ENCODE measurements around the gene PSG6.
"Not testable (repeated sequence)": the region's sequence is repeated elsewhere in the genome, so short reads cannot be mapped to it uniquely, and the experiment has no call there.

PSG6 gene

DNA sequence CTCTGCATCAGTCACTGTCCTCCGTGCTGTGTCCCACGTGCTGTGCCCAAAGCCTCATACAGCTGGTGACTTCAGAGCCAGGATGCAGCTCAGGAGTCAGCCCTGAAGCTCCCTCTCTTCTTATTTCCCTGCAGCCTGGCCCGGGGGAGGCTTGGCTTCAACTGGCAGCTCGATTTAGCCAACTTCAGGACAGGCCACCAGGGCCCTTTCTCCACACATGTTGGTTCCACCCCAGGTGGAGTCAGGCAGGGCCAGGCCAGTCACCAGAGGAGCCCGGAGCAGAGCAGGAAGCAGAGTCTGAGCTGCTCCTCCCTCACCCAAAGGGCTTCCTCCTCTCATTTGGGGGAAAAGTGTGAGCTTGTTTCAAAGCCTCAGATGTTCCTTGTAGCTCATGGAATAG is 11.5 kb downstream of the PSG6 start:
- not testable (repeated sequence) for DNase-seq (ENCODE audit: low read depth)

DNA sequence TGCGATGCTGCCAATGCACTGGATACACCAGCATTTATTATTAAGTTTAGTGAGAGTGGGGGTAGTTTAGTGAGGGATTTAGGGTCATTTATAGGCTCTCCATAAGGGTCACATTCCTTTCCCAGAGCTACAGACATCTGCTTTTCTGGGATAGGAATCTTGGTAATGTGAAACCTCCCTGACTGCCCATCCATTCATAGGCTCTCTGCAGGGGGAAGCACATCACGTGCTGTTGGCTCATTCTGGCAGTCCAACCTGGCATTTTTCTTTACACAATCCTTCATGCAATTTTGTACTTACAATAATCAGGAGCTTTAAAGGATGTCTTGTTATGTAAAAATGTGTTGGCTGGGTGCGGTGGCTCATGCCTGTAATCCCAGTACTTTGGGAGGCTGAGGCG is 17.1 kb downstream of the PSG6 start:
- DNase-seq (ENCODE audit: low read depth) = not testable (repeated sequence)

DNA sequence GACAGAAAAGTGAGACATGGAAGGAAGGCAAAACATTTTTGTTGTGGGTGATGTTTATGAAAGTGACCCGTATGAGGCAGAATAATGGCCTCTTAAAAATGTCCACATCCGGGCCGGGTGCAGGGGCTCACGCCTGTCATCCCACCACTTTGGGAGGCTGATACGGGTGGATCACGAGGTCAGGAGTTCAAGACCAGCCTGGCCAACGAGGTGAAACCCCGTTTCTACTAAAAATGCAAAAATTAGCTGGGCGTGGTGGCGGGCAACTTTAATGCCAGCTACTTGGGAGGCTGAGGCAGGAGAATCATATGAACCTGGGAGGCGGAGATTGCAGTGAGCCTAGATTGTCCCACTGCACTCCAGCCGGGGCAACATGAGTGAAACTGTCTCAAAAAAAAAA is 18.0 kb downstream of the PSG6 start:
- not testable (repeated sequence) for DNase-seq (ENCODE audit: low read depth)

DNA sequence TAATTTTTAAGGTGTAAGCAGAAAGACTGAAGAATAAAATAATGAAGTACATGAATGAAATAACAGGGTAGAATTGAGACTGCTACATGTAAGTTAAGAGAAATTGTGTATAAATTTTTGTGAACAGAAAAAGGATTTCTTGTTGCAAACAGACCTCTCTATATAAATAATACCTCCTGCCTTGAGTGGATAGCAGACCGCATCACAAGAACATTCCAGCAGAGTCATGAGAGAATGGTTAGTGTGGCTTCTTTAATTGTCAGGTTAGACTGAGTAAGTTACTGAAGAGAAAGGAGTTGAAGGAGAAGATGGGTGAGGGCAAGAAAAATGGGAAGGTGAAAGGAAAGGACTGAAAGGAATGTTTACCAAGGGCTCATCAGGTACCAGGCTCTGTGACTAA is 18.6 kb downstream of the PSG6 start:
- DNase-seq (ENCODE audit: low read depth) = not testable (repeated sequence)

DNA sequence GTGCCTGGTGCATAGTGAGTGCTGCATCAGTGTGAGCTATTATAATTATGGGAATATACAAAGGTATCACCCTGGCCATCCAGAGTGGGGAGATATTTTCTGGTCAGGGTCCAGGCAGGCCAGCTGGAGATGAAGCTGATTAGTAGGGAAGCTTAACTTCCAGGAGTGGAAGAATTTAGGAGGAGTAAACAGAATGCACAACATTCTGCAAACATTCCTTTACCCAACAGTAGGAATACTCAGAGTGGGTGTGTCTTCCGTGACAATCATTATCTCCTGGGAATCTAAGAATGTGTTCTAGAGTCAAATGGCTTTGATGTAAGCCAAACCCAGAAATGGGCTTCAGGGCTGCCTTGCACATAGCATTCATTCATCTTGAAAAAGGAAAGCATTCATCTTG is 19.0 kb downstream of the PSG6 start:
- DNase-seq (ENCODE audit: low read depth) = not testable (repeated sequence)

DNA sequence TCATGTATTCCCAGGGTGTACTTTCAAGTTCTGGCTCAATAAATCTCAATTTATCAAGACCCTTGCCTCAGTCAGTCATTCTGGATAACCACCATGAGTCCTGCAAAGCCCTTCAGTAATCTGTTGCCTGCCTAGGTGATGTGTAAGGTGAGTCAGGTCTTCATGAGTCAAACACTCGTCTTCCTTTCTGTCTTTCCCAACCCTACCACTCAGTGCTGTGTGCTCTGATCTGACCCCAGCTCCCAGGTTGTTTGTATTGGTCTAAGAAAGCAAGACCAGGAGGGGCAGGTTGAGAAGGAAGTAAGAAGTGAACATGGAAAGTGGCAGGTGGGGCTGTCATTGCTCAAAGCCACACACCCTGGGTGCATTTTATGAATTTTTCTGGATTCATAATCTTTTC is 20.0 kb downstream of the PSG6 start:
- not testable (repeated sequence) for DNase-seq (ENCODE audit: low read depth)

DNA sequence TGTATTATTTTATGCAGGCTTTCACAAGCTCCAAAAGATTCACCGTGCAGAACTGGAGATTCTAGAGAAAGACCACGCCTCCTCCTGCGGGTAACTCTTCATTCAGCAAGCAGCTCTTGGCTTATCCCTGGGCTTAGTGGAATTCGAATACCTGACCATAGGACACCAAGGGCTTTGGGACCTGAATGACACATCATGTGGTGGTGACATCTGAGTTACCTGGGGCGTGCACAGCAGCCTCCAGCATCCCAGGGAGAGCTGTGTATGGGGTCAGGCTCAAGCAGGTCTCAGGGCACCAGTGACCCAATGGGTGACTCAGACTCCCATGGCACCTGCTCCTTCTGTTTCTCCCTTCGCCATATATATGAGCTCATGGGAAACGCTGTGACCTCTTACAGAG is 27.2 kb downstream of the PSG6 start:
- DNase-seq (ENCODE audit: low read depth) = not testable (repeated sequence)

DNA sequence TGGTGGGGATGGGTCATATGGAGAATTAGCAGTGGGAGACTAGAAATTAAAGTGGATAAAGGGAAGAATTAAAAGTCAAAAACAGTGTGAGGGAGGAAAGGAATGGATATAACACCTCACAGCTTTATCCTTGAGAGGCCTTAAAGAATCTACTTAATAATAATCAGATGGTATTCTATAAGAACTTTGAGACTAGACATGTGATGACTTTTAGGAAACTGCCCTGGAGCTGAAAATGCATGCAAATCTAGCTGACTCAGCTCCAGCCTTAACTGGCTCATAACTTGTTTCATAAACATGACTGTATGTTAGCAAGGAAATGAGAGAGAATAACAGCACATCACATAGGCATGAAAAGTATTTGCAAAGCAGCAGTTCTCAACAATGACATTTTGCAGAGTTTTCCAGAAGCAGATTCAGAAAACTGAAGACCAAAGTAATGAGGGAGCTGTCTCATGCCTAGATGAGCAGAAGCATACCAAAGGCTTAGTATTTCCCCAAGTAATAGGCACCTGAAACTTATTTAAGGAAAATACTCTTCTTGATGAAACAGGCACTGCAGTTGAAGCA is 29.7 kb downstream of the PSG6 start:
- DNase-seq (ENCODE audit: low read depth) = not testable (repeated sequence)

DNA sequence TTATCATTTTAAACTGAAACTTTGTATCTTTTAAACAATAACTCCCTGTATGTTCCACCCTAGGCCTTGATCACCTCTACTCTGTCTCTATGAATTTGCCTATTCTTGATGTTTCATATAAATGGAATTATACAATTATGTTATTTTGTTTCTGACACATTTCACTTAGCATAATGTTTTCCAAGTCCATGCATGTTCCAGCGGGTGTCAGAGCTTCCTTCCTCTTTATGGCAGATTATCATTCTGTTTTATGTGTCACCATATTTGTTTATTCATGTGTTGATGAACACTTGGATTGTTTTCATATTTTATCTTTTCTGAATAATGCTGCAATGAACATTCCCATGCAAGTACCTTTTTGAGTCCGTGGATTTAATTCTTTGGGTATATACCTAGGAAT is 35.0 kb downstream of the PSG6 start:
- DNase-seq (ENCODE audit: low read depth) = not testable (repeated sequence)

DNA sequence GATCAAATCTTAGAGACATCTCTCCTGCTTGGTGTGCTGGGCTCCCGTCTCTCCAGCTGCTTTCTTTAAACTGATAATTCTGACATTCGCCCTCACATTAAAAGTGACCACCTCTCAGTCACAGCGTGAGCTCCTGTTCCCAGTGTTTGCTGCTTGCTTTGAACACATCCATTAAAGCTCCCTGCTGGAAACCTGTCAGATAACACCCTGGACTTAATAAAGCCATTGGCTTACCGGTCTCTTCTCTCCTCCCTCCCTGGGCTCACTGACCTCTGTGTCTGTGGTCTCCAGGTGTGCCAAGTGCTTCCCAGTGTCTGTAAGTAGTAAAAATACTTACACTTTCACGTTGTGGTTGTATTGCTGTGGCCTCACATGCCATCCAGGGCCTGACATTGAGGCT is 35.7 kb downstream of the PSG6 start:
- DNase-seq (ENCODE audit: low read depth) = not testable (repeated sequence)

DNA sequence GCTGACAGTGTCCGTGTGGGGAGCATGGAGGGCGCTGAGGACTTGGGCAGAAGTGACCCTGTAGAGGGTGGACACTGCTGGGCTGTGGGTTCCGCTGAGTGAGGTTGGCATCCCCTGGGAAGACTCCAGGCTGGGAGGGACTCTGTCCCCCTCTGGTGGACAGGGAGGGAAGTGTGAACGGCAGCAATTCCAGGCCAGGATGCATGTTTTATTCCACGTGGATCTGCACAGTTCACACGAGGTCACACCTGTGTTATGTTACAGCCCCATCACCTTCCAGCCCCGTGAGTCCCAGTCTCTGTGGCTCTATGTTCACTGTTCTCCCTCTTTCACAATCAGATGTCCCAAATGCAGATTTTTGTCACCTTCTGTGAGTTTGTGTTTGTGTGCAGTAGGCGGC is 36.4 kb downstream of the PSG6 start:
- not testable (repeated sequence) for DNase-seq (ENCODE audit: low read depth)

DNA sequence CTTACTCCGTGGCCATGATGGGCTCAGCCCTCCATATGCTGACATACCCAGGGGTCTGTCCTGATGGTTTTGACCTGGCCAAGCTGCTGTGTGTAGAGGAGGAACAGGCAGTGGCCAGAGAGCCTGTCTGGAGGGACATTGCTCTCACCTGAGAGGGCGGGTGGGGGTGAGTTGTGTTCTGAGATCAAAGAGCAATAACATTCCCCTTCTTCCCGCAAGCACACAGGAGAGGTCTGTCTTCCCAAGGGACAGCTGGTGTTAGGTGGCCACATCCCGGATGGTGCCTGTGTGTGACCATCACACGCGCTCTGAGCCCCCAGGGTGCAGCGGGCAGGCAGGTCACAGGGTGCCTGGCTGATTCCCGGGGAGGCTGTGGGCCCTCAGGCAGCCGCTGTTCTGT is 37.1 kb downstream of the PSG6 start:
- not testable (repeated sequence) for DNase-seq (ENCODE audit: low read depth)

DNA sequence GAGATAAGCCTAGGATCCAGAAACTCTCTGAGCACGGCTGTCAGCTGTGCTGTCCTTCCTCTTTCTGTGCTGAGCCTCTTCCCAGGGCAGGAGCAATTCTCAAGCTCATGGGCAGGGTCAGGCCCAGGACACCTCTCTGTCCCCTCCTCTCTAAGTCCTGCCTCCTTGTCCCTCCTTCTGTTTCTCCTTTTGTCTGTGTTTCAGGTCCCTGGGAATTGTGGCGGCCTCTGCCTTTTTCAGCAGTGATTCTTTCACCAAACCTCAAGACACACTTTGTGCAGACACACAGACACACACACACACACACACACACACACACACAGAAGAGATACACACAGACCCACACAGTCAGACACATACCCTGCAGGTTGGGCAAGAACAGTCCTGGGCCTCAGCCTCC is 38.1 kb downstream of the PSG6 start, which contains the start of gene PSG1:
Gene PSG1 (minus strand): TSS at position 101 of the 400 bp plus-strand sequence. CDS start 132 bp downstream, outside the sequence.
- DNase-seq (ENCODE audit: low read depth) = no peak

DNA sequence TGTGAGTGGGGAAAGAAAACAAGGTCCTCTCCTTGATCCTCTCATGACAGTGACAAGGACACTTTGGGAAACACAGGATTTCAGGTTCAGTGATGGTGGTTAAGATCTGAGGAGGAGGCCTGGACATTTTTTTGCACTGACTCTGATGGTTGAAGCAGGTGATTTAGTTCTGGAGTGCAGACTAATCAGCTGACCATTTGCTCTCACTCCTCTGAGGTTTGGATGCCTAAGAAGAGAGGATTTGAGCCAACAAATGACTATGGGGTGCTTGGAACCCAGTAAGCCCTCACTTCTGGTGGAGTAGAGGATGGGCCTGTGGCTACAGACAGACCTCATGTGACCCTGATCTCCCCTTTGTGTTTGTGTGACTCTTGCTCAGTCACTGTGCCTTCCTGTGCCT is 41.1 kb downstream of the PSG6 start:
- DNase-seq (ENCODE audit: low read depth) = not testable (repeated sequence)

DNA sequence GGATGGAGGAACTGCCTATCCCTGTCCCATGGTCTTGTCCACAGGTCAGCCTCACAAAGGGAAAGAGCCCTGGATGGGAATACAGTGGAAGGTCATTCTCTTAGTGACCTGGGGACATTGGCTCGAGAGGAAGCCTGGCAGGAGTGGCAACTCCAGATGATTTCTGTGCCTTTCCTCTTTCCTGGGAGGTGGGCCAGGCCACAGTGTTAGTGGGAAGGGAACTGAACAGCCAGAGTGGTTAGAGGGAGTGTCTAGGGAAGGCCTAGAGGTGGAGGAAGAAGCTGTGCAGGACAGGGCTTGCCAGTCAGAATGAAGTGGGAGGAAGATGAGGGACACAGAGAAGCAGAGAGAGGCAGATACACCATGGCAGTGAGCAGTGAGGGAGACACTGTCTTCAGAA is 41.8 kb downstream of the PSG6 start:
- DNase-seq (ENCODE audit: low read depth) = not testable (repeated sequence)

DNA sequence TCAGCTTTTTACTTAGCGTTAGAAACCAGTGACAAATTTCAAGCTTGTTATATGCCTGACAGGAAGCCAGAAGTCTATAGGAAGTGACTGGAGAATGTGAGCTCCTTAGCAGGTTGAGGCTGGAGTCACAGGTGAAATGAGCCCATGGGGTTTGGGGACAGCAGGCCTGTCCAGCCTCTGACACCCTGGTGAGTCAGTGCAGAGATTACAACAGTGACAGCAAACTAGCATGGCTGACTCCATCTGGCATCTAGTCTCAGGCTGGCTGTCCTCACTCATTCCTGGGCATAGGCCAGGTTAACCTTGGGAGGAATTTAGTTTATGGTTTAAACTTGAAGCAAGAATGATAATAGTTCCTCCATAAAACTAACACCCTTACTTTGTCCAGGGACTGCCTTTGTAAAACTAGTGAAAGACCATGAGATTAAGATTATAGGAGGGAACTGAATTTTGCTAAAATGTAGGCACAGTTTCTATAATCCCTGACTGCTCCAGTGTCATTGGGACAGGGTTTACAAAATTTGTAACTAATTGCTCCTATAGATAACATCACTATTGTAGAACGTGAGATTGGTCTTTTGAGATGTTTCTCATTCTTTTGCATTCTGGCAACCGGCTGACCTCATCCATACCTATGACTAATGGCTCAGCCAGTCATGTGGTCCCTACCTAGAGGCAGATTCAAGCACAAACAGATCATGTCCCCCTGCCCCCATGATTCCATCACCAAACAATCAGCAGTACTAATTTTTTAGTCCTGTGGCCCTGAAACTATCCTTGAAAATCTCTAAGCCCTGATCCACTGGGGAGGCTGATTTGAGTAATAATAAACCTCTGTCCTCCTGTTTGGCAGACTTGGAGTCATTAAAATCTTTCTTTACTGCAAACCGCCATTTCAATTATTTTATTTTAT is 42.5 kb downstream of the PSG6 start:
- DNase-seq (ENCODE audit: low read depth) = peak; percentile 13

DNA sequence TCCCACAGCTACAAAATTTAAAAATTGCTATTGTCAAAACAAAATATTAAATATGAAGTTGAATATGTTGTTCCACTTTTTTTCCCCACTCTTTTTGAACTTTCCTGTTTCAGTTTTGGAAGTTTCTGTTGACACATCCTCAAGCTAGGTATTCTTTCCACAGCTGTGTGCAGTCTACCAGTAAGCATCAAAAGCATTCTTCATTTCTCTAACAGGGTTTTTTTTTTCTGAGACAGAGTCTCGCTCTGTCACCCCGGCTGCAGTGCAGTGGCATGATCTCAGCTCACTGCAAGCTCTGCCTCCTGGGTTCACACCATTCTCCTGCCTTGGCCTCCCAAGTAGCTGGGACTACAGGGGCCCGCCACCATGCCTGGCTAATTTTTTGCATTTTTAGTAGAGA is 43.6 kb downstream of the PSG6 start:
- not testable (repeated sequence) for DNase-seq (ENCODE audit: low read depth)

DNA sequence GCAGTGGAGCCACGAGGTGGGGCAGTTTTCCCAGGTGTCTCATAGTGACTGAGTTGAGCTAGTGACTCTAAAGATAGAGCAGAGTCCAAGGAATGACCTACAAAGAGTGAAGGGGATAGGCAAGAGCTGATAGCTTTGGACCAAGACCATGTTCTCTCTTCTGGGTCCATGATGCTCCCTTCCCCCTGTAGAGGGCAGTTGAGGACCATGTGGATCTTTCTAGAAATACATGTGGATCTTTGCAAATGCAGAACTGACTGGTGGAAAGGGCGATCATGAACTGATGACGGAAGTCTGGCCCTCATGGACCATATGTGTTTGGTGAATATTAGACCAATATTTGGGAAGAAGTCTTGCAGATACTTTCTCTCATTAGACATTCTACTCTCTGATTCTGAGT is 45.1 kb downstream of the PSG6 start:
- no peak for DNase-seq (ENCODE audit: low read depth)

DNA sequence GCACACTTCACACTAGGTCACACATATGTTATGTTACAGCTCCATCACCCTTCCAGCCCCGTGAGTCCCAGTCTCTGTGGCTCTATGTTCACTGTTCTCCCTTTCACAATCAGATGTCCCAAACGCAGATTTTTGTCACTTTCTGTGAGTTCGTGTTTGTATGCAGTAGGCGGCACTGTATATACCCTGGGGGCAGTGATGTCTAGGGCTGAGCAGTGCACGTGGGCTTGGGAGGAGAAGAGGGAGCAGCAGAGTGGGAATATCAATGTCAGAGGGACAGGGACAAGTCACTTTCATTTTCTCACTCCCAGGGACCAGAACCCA is 60.2 kb downstream of the PSG6 start:
- no peak for DNase-seq (ENCODE audit: low read depth)

DNA sequence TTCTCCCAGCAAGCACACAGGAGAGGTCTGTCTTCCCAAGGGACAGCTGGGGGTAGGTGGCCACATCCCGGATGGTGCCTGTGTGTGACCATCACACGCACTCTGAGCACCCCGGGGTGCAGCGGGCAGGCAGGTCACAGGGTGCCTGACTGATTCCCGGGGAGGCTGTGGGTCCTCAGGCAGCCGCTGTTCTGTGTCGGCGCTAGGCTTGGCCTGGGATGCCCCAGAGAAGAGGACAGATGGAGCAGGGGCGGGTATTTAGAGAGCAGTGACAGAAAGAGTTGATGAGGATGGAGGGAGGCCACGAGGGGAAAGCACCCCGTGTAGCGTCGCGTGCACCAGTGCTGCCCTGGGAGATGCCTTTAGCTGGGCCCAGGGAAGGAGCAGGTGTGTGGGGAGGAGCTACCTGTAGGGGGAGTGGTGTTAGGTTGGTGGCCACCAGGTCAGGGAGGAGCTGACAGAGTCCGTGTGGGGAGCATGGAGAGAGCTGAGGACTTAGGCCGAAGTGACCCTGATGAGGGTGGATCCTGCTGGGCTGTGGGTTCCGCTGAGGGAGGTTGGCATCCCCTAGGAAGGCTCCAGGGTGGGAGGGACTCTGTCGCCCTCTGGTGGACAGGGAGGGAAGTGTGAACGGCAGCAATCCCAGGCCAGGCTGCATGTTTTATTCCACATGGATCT is 60.7 kb downstream of the PSG6 start:
- not testable (repeated sequence) for DNase-seq (ENCODE audit: low read depth)

DNA sequence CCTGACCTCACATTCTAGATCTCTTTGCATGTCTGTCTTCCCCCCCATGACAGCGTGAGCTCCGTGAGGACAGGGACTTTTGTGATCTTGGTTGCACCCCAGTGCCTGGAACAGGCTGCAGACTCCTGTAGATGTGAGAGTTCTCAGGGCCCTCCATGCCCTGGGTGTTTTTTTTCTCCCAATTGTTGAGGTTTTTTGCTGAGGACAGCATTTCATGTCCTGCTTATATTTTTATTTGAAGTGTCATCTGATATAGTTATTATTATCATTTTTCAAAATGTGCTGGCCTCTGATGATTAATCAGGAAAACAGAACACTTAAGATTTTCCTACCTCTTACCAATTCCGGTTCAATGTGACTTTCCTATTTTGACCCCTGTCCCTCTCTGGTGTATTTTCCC is 62.9 kb downstream of the PSG6 start:
- DNase-seq (ENCODE audit: low read depth) = not testable (repeated sequence)

DNA sequence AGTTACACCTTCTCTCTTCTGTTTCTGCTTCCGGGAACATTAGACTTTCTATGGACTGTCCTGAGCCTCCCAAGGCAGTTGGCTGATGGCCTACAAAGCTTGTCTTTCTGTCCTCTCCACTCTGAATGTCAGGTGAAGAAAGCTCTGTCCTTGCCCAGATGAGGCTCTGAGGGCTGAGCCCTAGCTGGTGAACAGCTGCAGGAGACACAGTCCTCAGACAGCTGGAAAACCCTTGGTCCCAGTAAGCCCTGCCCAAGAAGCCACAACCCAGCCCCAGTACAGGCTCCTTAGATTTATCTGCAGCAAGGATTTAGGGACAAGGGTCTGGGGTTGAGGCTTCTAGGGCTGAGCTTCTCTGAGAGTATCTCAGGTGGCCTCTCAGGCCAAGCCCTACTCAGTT is 64.5 kb downstream of the PSG6 start:
- not testable (repeated sequence) for DNase-seq (ENCODE audit: low read depth)

DNA sequence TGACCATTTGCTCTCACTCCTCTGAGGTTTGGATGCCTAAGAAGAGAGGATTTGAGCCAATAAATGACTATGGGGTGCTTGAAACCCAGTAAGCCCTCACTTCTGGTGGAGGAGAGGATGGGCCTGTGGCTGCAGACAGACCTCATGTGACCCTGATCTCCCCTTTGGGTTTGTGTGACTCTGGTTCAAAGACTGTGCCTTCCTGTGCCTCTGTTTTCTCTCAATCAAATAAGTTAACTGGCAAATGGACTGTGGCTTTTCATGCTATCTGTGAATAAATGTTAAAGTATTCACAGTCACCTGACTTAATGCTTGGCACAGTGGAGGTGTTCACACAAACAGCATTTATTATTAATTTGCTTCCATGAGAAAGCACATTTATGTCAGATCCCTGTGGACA is 64.9 kb downstream of the PSG6 start:
- not testable (repeated sequence) for DNase-seq (ENCODE audit: low read depth)

Measured in fibroblast of the conjunctiva (primary cell).